Stimulated activated CD8-positive, alpha-beta memory T cell treated with anti-CD3 and anti-CD28 coated beads, Interleukin-4, amount 100 ng/mL, for 4 hours (primary cell): ENCODE data around the gene SORL1.
"Not testable (repeated sequence)": the region's sequence is repeated elsewhere in the genome, so short reads cannot be mapped to it uniquely, and the experiment has no call there.

Experiments
- DNase-seq, 2 donors: peaks; one replicate each; pipeline ENCODE4 v3.0.0-alpha.2; 2020; ENCODE audit warnings: low read depth in 2 of 2, low spot score in 1 of 2

Gene SORL1

DNA sequence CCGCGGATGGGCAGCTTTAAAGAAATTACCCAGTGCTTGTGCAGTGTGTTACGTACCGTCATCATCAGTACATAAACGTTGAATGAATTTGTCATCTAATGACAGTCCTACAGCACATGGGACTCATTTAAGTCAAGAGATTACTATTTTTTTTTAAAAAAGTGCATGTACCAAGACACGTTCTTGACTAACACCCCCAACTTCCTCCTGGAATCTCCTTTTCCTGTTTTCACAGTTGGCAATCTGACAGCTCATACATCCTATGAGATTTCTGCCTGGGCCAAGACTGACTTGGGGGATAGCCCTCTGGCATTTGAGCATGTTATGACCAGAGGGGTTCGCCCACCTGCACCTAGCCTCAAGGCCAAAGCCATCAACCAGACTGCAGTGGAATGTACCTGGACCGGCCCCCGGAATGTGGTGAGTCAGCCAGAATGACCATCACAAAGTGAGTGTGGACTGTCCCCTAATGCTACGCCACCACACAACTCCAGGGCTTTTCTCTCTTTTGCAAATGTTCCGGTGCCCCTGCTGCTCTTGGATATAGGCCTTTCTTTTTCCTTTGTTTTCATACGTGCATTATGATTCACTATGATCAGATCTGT lies 162.6 kb downstream of the SORL1 start:
- DNase-seq = no peak

DNA sequence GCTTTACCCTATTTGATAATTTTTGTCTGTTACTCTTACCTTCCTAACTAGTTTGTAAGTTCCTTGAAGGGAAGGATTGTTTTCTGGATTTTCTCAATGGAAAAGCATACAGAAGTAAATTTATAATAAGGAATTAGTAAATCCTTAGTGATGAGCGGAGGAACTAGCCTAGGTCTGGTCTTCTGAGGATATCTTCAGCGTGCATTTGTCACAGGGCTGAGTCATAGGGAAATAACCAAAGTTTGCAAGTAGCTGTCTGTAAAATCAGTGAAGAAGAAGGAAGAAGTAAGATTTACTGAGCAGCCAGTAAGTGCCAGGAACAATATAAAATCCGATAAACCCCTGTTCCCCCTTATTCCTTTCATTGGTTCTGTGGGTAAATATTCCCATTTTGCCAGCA lies 163.4 kb downstream of the SORL1 start:
- DNase-seq = no peak

- no peak for DNase-seq
These were observed 166.4 kb downstream of the SORL1 start for GRCh38 chr11:121618516-121618915.

DNA sequence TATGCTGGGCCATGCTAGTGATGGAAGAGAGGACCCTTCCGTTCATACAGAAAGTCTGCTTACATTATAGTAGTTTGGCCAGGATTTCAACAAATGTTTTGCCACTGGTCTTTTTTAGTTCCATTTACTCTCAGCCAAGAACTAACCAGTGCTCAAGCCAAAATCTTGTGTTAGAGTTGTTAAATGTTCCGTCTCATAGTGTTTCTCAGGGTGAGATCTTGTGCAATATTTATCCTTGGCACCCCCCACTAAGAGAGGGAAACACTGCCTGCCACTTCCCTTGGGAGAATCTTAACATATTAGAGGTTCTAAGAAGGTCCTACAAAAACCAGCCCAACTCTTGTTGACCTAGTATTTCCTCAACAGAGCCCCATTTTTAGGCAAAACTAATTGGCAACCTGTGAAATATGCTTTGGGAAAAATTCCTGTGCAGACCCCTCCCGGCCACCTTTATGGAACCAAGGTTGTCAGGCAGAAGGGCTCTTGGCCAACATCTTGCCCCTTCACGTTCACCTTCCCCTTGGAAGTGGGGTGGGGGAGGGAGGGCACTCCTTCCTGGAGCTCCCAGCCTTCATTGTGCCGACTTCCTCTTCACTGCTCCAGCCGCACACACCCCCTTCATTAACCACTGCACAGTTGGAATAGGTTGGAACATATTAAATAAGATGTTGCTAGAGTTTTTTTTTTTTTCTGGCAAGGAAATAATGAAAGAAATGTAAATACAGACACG lies 173.8 kb downstream of the SORL1 start:
- DNase-seq = no peak

DNA sequence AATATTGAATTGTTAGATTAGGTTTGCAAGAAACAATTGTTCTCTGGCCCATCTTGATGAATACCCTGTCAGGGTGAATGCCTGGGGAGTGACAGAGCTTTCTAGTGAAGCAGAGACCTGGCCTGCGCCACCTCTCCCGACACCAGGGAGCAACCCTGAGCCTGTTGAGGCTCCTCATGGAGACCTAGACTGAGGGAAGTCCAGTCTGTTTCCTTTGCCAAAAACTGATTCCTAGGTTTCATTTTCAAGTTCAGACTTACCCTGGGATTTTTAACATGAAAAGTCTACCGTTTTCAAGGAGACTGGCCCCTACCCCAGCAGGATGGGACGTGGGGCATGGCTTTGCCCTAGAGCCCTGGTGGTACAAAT lies 174.4 kb downstream of the SORL1 start:
- no peak for DNase-seq

GRCh38 chr11:121626980-121627379 lies 174.9 kb downstream of the SORL1 start:
- no peak for DNase-seq

- no peak for DNase-seq
These were observed 177.9 kb downstream of the SORL1 start for GRCh38 chr11:121630041-121630440.

- no peak for DNase-seq
These were observed 179.3 kb downstream of the SORL1 start for GRCh38 chr11:121631456-121631855.

DNA sequence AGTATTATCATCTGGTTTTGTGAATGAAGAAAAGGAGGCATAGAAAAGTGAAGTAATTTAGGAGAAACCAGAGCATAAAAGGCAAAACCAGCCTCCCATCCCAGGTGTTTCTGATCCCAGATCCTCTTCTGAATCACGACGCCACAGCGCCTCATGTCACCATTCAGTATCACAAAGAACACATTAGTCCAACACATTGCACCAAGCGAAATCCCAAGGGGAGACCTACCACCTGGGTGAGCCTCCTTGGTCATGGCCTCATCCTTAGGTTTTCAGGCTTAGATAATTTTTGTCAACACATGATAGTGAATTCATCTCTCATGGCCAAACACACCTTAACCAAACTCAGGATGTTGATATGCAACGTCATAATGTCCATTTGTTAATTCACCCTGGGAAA lies 182.2 kb downstream of the SORL1 start:
- no peak for DNase-seq

DNA sequence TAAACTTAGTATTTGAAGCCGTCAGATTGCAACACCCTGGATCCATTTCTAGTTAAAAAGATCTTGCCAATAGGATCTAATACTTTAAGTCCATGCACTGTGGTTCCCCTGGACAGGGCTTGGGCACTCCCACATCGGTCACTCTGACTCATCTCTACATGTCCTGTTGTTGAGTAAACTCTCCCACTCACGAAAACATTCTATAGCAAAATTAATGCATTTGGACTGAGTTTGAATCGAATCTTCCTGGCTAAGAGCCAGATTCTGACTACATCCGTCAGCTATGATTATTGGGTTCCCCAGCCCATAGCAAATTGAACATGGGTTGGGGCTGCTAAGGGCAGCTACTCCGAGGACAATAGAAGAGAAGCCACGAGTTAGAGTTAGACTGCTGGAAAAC lies 182.8 kb downstream of the SORL1 start:
- no peak for DNase-seq

GRCh38 chr11:121636081-121636799 lies 184.1 kb downstream of the SORL1 start:
- DNase-seq = no peak

GRCh38 chr11:121636800-121637176 lies 184.7 kb downstream of the SORL1 start:
- DNase-seq = no peak

DNA sequence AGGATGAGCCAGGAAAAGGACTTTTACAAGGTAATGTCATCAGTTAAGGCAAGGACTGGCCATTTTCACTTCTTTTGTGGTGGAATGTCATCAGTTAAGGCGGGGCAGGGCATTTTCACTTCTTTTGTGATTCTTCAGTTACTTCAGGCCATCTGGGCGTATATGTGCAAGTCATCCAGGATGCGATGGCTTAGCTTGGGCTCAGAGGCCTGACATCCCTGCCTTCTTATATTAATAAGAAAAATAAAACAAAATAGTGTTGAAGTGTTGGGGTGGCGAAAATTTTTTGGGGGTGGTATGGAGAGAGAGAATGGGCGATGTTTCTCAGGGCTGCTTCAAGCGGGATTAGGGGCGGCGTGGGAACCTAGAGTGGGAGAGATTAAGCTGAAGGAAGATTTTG lies 185.5 kb downstream of the SORL1 start:
- DNase-seq = not testable (repeated sequence)

- DNase-seq = no peak
These were observed 191.5 kb downstream of the SORL1 start for GRCh38 chr11:121643479-121644186.

DNA sequence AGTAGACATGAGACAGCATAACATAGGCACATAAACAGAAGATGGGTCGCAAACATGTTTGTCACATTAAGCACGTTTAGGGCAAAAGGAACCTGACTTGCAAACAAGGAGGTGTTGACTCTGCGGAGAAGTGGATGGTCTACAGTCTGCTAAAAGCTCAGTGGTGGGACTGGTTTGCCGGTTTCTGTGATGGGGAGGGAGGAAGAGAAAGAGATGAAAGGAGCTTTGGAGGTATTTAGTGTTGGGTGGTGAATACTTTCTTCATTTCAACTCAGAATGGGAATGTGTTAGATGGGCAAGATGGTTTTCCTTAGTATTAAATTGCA lies 192.0 kb downstream of the SORL1 start:
- DNase-seq = no peak

GRCh38 chr11:121645001-121645400 lies 192.9 kb downstream of the SORL1 start:
- DNase-seq = no peak

DNA sequence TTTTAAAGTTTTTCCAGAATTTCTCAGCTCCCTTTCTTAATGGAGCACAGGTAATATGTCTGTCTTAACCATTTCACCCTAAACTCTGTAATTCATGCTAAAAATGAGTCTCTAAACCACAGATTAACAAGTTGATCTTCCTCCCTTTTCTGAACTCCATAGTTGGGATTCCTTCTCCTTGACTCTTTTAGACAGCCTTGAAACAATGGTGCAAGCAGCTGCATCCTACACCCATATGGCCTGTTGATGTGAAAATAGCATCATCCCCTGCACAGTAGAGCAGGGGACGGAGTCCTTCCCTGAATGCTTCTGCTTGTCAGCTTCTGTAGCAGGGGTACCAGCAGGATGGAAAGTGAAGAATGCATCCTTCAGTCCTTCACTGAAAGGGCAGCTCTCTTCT lies 193.5 kb downstream of the SORL1 start:
- DNase-seq = no peak

GRCh38 chr11:121648306-121648705 lies 196.2 kb downstream of the SORL1 start:
- no peak for DNase-seq

GRCh38 chr11:121649798-121650197 lies 197.7 kb downstream of the SORL1 start:
- DNase-seq = no peak

DNA sequence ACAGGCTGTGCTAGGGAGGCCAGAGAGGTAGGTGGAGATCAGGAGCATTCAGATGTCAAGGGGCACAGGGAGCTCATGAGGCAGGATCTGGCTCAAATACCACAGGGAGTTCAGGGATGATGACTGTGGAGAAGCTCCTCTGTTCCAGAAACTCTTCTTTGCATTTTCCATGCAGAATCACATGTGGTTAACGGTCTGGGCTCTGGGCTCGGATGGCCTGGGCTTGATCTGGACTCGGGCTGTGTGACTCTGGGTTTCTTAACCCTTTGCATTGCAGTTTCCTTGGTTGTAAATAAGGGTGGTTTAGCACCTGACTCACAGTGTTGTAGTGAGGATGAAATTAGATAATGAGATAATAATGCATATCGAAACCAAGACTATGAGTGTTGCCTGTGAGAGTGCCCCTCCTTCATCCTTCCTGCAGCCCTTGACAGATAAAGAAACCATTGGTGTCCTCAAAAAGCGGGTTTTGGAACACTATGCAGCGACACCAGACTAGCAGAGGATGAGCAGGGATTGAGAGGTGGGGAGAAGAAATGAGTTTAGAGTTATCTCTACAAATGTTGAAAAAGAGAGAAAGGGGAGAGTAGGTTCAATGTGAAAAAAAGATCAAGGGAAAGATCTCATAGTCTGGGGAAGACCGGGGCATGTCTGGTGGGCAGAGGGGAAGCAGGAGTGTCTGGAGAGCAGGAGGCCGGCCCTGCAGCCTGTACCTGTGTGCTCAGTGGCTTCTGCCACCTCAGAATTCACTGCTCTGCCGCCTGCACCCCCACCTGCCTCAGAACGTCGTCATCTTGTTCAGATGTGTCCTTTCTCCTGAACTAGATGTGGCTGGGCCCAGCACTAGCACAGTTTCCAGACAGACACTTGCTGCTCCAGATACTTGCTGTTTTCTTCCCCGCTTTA lies 198.5 kb downstream of the SORL1 start:
- DNase-seq = no peak

- DNase-seq = no peak
These were observed 199.1 kb downstream of the SORL1 start for GRCh38 chr11:121651257-121651605.
